ENCODE results near the gene ZNF346.

The ZNF346 gene

DNA sequence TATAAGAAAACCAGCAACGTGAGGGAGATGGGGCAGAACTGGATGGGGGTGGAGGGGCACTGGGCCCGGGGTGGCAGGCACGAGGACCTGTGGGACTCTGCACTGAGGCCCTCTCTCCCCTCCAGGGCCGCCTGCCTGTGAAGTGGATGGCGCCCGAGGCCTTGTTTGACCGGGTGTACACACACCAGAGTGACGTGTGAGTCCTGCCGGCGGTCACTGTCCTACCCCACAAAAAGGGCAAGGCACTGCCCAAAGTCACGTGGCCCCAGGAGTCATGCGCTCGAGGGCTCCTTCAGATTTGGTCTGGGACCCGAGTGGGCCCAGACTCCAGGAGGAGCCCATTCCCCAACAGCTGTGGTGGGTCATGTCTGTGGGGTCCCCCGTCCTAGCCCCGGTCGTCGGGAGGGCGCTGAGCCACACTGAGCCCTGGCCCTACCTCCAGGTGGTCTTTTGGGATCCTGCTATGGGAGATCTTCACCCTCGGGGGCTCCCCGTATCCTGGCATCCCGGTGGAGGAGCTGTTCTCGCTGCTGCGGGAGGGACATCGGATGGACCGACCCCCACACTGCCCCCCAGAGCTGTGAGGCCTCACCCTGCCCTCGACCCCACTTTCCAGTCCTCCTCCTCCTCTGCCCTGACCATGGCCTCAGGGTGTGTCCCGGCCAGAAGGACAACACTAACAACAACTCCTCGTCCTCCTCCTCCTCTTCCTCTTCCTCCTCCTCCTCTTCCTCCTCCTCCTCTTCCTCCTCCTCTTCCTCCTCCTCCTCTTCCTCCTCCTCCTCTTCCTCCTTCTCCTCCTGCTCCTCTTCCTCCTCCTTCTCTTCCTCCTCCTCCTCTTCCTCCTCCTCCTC, 73.9 kb downstream of the ZNF346 start:
- no peak for DNase-seq

DNA sequence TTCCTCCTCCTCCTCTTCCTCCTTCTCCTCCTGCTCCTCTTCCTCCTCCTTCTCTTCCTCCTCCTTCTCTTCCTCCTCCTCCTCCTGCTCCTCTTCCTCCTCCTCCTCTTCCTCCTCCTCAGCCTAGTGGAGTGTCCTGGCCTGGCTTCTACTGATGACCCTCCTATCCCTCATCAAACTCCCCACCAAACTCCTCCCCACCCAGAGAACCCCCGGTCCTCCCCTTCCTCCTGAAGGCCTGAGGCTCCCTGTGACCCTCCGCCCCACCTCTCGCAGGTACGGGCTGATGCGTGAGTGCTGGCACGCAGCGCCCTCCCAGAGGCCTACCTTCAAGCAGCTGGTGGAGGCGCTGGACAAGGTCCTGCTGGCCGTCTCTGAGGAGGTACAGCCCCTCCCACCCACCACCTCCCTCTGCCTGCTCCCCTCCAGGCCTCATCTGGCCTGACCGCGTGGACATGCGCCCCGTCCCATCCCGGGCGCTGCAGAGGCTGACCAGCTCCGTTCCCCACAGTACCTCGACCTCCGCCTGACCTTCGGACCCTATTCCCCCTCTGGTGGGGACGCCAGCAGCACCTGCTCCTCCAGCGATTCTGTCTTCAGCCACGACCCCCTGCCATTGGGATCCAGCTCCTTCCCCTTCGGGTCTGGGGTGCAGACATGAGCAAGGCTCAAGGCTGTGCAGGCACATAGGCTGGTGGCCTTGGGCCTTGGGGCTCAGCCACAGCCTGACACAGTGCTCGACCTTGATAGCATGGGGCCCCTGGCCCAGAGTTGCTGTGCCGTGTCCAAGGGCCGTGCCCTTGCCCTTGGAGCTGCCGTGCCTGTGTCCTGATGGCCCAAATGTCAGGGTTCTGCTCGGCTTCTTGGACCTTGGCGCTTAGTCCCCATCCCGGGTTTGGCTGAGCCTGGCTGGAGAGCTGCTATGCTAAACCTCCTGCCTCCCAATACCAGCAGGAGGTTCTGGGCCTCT, 74.8 kb downstream of the ZNF346 start:
- DNase-seq = no peak

DNA sequence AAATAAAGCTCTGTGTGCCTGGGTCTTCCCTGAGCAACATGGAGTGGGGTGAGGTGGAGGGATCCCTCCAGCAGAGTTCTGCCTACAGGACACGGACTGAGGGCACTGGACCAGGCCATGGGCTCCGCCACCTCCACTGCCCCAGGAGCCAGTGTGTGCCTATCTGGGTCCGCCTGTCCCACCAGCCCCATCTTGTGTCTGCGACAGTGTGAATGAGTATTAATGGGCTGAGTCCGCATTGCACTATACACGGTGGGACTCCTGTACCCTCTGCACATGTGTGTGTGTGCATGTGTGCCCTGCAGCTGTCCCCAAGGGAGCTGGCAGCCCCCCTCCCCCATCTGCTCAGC, 75.6 kb downstream of the ZNF346 start:
- no peak for DNase-seq

DNA sequence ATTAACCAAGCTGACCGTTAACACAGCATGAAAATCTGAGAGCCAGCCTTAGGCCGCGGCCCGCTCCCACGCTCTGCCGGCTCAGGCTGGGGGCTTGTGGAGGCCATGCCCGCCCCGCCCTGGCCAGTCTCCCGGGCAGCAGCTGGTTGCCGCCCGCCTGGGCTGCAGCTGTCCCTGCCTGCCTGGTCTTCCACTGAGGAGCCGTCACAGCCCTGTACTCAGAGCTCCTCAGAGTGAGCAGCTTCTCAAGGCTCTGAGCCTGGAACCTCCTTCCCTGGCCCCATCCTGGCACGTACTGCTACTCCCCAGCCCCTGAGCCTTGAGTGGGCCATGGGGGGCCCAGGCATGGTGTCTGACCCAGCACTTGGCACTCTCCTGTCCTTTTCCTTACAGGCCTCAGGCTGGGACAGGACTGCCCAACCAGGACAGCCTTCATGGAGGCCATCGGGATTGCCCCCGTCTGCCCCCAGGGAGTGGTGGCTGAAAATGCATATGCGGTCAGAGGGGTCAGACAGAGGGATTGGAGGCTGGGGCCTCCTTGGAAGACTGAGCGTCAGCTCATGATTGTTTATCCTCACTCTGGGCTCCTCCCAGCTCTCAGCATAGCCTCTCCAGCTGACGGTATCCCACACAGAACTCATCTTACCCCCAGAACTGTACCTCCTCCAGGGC, 76.1 kb downstream of the ZNF346 start:
- DNase-seq = no peak

DNA sequence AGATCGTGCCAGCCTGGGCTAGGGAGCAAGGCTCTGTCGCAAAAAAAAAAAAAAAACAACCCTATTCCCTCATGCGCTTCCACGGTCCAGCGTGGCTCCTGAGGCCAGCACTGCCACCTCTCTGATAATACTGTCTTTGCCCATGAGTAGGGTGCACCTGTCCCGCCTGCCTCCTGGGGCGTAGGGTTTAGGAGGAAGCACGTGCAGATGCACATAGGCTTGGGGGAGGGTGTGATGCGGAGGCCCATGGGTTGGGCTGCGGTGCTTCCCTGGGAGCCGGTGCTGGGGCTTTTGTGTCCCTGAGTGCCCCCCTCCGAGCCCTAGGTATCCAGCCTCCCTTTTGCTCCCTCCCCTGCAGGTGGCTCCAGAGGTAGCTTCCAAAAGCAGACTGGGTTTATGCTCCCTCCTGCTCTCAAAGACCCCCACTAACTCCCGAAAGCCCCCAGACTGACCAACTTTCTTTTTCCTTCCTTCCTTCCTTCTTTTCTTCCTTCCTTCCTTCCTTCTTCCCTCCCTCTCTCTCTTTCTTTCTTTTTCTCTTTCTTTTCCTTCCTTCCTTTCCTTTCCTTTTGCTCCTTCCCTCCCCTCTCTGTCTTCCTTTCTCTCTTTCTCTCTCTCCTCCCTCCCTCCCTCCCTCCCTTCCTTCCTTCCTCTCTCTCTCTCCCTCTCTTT, 77.1 kb downstream of the ZNF346 start:
- no peak for DNase-seq

DNA sequence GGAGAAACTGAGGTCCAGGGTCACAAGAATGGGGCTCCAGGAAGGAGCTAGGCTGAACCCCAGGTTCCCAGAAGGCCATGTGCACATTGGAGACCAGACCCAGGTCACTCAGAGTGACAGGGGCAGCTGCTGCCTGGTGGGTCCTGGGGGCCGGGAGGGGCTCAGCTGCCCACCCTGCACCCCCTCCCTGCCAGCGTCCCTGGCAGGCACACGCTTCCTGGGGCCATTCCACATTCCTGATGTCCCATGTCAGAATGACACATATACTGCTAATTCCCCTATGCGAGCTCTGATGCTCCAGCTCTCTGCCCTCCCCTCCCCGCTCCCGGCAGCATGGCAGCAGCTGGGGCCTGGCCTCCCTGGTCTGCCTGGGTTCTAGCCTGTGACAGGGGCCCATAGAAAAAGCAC, 78.2 kb downstream of the ZNF346 start:
- no peak for DNase-seq

DNA sequence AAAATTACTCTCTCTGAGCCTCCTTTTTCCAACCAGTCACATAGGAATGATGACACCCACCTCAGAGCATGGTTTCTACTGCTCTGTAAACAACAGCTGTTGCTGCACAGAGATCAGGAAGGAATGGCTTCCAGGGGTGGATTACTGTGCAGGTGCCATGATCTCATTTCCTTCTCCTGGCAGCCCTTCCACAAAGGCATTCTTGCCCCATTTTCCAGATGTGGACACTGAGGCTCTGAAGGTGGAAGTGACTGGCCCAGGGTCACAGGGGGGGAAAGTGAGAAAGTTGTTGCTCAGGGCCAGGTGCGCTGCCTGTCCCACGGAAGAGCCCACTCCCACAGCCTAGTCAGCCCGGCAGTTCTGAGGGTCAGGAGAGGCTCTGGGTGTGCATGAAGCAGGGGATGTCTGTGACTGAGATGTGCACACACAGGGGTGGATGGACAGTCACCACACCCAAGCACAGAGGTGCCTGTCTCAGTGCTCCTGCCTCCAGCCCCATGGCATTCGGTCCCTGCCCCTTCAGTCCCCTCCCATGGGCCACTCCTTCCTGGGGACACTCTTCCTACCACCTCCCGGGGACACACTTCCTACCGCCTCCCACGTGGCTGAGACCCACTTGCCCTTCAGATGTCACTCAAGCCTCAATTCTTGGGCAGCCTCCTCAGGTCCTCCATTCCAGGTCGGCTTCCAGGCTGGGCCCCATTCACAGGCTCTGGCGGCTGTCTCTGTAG, 81.2 kb downstream of the ZNF346 start:
- peak; percentile 71 for DNase-seq

DNA sequence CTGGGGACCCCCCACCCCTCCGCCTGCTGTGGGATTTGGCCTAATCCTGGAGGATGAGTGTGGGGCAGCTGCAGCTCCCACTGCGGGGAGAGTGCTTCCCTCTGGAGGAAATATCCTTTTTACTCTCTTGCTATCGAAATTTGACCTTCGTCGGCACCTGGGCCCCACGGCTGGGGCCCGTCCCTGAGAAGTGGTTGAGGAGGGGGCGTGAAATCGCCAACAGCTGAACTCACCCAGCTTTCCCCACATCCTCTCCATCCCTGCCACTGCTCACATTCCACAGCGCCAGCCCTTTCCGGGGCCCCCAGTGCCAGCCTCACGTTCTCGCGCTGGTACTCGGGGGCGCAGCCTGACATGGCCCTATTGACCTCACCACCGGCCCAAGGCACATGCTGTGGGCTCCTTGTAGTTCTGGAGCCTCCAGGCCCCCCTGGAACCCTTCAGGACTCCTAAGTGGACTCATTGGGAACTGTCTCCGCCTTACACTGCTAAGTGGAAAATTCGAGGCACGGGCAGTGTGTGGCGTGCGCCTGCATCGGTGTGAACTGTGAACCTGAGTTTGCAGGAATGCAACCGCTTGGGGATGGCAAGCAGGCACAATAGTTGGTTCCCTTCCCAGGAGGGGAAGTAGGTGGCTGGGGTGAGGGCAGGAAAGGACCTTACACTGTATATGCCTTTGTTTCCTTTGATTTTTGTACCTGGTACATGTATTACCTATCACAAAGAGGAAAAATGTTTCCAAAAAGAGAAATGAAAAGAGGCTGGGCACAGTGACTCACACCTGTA, 83.4 kb downstream of the ZNF346 start:
- no peak for DNase-seq

DNA sequence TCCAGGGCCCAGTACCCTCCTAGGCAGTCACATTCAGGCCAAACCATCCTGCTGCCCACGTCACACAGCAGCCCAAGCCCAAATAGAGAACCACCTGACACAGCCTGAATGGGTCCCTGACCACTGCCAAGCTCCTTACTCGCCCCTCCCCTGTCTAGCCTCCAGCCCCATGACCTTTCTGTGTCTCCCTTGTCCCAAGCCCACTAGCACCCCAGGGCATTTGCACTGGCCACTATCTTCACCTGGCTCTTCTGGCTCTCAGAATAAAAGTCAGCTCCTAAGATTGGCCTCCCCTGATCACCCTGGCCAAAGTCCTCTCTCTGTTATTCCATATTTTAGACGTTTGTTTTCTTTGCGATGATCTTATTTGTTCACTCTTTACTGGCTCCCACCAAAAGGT, 84.7 kb downstream of the ZNF346 start:
- DNase-seq = no peak

DNA sequence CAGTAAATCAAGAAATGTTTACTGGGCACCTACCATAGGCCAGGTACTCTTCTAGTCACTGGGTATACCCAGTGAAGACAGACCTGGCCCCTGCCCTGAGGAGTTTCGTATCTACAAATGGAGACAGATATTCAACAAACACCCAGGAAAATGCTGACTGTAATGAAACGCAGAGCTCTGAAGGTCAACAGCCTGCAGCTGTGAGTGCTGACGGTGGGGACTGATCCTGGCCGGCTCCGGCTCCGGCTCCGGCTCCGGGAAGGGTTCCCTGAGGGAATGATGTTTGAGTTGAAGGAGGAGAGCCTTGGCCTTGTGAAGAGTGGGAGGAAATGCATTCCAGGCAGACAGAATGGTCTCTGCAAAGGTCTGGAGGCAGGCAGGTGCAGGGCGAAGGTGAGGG, 87.3 kb downstream of the ZNF346 start:
- no peak for DNase-seq

DNA sequence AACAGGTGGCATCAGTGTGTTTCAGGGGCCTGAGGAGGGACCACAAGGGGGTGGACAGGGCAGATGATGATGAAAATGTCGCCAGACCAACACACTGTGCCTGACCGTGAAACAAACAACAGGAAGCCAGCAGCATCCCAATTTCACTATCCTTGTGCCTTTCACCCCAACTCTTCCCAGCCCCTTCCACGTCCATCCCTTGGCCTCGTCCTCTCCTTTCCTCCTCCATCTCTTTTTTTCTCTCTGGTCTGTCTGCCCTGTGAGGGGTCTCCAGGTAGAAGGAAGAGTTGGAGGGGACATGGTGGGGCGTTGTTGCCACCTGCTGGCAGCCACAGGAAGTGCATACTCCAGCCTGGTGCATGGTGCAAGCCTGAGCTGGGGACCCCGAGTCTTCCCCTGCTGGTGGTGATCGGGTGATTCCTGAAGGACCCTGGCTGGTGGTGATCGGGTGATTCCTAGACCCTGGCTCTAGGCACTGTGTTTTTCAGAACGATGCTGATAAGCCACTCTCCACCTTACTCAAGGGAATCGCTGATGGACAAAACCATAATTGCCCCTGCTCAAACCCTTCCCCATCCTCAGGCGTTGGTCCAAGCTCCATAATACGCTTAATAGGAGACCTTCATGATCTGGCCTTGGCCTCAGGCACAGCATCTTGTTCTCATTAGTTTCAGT, 89.4 kb downstream of the ZNF346 start:
- peak; percentile 83 for DNase-seq

DNA sequence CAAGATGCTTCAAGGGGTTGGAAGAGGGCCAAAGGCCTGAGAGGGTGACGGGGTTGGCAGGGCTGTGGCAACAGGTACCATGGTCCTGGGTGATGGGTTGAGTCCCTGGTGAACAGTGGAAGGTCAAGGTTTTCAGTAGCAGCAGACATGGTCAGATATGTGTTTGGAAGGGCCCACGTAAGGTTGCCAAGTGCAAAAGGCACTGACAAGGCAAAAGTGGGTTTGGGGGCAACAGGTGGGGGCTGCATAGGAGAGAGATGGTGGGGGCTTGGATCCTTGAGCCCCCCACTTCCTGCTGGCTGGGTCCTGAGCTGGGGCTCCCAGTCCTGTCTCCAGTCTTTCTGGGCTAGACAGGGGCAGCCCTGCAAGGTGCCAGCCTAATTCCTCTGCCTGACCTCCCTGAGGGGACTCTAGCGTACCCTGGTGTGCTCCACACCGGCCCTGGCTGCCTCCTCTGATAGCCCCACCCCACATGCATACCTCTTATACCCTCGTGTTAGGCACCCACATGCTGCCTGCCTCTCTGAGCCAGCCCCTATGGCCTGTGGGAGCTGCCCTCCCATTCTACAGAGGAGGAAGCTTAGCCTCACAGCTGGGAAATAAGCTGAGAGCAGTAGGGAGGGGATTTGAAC, 90.2 kb downstream of the ZNF346 start:
- no peak for DNase-seq

DNA sequence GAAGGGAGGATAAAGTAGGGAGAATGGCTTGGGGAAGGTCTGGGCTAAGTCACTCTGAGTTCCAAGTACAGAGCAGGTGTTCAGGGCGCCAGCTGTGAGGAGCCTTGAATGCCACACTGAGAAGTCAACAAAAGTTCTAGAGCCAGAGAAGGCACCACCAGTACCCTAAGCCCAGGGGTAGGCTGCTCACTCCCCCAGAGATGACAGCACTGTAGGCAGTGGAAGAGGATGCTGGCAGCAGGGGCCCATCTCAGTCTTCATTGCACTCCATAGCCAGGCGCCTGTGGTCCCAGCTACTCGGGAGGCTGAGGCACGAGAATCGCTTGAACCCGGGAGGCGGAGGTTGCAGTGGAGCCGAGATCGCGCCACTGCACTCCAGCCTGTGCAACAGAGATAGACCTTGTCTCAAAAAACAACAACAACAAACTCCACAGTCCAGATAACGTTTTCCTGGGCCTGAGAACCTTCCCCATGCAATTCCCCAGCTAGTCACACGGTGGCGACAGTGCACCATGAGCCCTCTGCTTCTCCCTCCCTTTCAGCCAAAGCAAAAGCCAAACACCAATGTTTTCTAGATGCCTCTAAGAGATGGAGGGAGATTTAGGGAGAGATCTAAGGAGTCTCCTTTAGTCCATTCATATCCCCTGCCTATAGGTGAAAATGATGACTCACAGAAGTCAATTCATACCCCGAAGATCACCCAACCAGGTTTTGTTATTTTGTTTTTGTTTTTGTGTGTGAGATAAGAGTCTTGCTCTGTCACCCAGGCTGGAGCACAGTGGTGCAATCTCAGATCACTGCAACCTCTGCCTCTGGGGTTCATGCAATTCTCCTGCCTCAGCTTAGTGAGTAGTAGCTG, 91.3 kb downstream of the ZNF346 start:
- DNase-seq = peak; percentile 77

DNA sequence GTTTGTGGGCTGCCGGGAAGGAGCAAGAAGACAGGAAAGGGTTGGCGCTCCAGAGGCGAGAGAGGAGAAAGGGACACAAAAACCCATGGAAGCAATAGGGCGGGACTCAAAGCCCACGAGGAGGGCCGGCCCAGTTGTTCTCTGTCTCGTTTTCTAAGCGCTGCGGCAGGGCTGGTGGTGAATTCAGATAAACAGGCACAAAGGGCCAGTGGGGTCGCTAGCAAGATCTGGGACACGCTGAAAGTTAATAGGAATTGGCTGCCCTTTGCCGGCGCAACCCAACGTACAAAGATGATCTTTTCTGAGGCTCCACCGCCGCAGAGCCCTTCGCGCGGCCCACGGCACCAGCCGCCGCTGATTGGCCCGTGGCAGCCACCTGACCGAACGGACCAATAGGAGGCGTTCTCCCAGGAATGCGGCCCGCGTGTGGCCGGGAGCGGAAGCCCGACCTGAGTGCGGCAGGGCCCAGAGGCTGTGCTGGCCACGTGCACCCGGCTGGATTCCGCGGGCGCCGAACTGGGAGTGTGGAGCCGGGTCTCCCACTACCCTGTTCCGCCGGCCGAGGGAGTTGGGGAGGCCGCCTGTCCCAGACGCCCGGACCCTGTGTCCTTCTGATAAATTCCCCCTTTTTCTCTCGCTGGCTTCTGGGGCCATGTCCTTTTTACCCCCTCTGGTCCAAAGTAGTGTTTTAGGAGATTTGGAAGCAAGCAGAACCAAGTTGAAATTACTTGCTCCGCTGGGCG, 94.3 kb downstream of the ZNF346 start:
- no peak for DNase-seq

DNA sequence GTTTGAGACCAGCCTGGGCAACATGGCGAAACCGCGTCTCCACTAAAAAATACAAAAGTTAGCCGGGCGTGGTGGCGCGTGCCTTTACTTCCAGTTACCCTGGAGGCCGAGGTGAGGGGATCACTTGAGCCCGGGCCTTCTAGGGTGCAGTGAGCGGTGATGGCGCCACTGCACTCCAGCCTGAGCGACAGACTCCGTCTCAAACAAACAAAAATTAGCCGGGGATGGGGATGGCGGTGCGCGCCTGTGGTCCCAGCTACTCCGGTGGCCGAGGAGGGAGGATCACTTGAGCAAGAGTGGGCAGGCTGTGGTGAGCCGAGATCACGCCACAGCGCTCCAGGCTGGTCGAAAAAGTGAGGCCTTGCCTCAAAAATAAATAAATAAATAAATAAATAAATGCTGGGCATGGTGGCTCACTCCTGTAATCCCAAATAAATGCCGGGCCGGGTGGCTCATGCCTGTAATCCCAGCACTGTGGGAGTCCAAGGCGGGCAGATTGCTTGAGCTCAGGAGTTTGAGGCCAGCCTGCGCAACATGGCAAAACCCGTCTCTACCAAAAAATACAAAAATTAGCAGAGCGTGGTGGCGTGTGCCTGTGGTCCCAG, 95.0 kb downstream of the ZNF346 start:
- no peak for DNase-seq

DNA sequence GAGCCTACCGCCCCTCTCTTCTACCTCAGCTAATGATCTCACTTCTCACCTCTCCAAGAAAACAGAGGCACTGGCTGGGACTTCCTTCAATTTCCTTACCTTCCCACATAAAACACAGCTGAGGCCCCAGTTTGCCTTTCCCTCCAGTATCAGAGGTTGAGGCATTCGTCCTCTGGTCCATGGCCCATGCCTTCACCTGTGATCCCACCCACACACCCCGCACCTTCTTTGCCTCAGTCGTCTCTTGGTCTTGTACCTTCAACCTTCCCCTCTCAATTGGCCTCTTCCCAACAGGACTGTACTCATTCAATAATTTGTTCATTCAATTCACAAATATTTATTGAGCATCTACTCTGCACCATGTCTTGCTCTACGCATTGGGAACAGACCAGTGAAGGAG, 100.1 kb downstream of the ZNF346 start:
- no peak for DNase-seq

DNA sequence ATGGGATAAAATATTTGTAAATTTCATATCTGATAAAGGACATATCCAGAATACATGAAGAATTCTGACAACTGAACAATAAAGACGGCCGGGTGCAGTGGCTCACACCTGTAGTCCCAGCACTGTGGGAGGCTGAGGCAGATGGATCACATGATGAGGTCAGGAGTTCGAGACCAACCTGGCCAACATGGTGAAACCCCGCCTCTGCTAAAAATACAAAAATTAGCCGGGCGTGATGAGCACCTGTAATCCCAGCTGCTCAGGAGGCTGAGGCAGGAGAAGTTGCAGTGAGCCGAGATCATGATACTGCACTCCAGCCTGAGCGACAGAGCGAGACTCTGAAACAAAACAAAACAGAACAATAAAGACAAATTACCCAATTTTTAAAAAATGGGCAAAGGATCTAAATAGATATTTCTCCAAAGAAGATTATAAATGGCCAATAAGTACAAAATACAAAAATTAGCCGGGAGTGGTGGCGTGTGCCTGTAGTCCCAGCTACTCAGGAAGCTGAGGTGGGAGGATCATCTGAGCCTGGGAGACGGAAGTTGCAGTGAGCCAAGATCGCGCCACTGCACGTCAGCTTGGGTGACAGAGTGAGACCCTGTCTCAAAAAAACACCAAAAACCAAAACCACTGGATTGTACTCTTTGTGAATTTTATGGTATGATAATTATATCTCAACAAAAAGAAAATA, 101.4 kb downstream of the ZNF346 start:
- no peak for DNase-seq

Data from NCI-H82 (cell line).